ENCODE measurements around the gene PTPRK. TPM values are rescaled to one million over a fixed set of nuclear protein-coding genes. Genes with fewer than 3 reads are reported as not detected.

PTPRK gene
- polyA plus RNA-seq, 1 donor (not counting 4 experiments of a cell fraction or from before 2014, with no cell fraction given) = 52.7 TPM

DNA sequence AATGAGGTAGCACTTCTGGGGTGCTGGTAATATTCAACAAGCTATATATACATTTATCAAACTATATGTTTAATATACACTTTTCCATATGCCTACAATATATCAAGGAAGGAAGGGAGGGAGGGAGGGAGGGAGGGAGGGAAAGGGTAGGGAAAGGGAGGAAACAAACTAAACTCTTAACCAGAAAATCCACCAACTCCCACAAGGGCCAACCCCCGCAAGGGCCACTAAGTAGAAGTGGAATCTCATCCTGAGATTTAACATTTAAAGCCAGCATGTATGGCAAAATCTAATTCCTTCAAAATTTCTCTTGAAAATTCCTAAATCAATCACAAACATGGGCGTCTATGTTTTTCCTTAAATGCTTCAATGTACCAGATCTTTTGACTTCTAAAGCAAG is 320.9 kb downstream of the PTPRK start:
- no peak overlapping the region for H3K4me2 ChIP-seq (ENCODE audit: control insufficient read depth, extremely low read depth, insufficient read depth, low read depth, low read length)
- TF ChIP-seq, protein P1, sequence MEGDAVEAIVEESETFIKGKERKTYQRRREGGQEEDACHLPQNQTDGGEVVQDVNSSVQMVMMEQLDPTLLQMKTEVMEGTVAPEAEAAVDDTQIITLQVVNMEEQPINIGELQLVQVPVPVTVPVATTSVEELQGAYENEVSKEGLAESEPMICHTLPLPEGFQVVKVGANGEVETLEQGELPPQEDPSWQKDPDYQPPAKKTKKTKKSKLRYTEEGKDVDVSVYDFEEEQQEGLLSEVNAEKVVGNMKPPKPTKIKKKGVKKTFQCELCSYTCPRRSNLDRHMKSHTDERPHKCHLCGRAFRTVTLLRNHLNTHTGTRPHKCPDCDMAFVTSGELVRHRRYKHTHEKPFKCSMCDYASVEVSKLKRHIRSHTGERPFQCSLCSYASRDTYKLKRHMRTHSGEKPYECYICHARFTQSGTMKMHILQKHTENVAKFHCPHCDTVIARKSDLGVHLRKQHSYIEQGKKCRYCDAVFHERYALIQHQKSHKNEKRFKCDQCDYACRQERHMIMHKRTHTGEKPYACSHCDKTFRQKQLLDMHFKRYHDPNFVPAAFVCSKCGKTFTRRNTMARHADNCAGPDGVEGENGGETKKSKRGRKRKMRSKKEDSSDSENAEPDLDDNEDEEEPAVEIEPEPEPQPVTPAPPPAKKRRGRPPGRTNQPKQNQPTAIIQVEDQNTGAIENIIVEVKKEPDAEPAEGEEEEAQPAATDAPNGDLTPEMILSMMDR (optimal IDR thresholded peaks at IDR 0.05 in 1 of 3, IDR thresholded peaks at IDR 0.05 in 1 of 3, conservative IDR thresholded peaks at IDR 0.05 in 1 of 3; ENCODE audit: extremely low read depth in 1 of 3, insufficient read depth in 2 of 3, low read length in 3 of 3) = no peak
- TF ChIP-seq EZH2 (IDR thresholded peaks at IDR 0.05; ENCODE audit: low read length) = no peak
- no peak overlapping the region for H2AFZ ChIP-seq (ENCODE audit: control insufficient read depth, low read length)
- no peaks in the 10 kb centered on the region for H3K4me1 ChIP-seq (ENCODE audit: control insufficient read depth, extremely low read depth, insufficient read depth, low read length)
- H3K36me3 ChIP-seq (ENCODE audit: control insufficient read depth in 2 of 2, extremely low read depth in 1 of 2, insufficient read depth in 2 of 2, low read length in 2 of 2) = no peaks in the 10 kb centered on the region
- dilution Hi-C loops (cut with MboI; ENCODE audit: extremely low pct_ligation_motif_present, low sequenced_read_pairs) = no loop called here
- H4K20me1 ChIP-seq (ENCODE audit: control insufficient read depth, extremely low read depth, insufficient read depth, low read length) = no peaks in the 10 kb centered on the region
- DNase-seq (ENCODE audit: low read depth, low spot score) (no peak), FAIRE-seq (no peak)
- H3K9ac ChIP-seq (ENCODE audit: control insufficient read depth, extremely low read depth, insufficient read depth, low read length) = no peak overlapping the region
- H3K27ac ChIP-seq (ENCODE audit: control insufficient read depth, insufficient read depth, low read length) = no peak overlapping the region
- H3K9me3 ChIP-seq (ENCODE audit: control insufficient read depth, low read depth, low read length) = no peaks in the 10 kb centered on the region
- H3K4me3 ChIP-seq (ENCODE audit: control insufficient read depth in 2 of 3, extremely low read depth in 1 of 3, insufficient read depth in 2 of 3, low read depth in 1 of 3, low read length in 3 of 3) = no peak overlapping the region
- H3K79me2 ChIP-seq (ENCODE audit: control insufficient read depth, insufficient read depth, low read length) = peaks cover 14% of the 10 kb centered on the region
- no peaks in the 10 kb centered on the region for H3K27me3 ChIP-seq (ENCODE audit: control insufficient read depth, extremely low read depth, insufficient read depth, low read length)
- no peaks in the 10 kb centered on the region for H3K9me1 ChIP-seq (ENCODE audit: control insufficient read depth, extremely low read depth, insufficient read depth, low read length)

GRCh38 chr6:128192972-128193371 is 327.4 kb downstream of the PTPRK start:
- dilution Hi-C loops (cut with MboI; ENCODE audit: extremely low pct_ligation_motif_present, low sequenced_read_pairs) = no loop called here
- H3K36me3 ChIP-seq (ENCODE audit: control insufficient read depth in 2 of 2, extremely low read depth in 1 of 2, insufficient read depth in 2 of 2, low read length in 2 of 2) = peaks cover 0 to 2% of the 10 kb centered on the region in 2 experiments
- H3K4me2 ChIP-seq (ENCODE audit: control insufficient read depth, extremely low read depth, insufficient read depth, low read depth, low read length) = no peak overlapping the region
- peaks cover 3% of the 10 kb centered on the region for H3K79me2 ChIP-seq (ENCODE audit: control insufficient read depth, insufficient read depth, low read length)
- H3K9ac ChIP-seq (ENCODE audit: control insufficient read depth, extremely low read depth, insufficient read depth, low read length) = no peak overlapping the region
- H4K20me1 ChIP-seq (ENCODE audit: control insufficient read depth, extremely low read depth, insufficient read depth, low read length) = no peaks in the 10 kb centered on the region
- no peak overlapping the region for H2AFZ ChIP-seq (ENCODE audit: control insufficient read depth, low read length)
- TF ChIP-seq, protein P1 (optimal IDR thresholded peaks at IDR 0.05 in 1 of 3, IDR thresholded peaks at IDR 0.05 in 1 of 3, conservative IDR thresholded peaks at IDR 0.05 in 1 of 3; ENCODE audit: extremely low read depth in 1 of 3, insufficient read depth in 2 of 3, low read length in 3 of 3) = no peak
- TF ChIP-seq EZH2 (IDR thresholded peaks at IDR 0.05; ENCODE audit: low read length) = no peak
- H3K27me3 ChIP-seq (ENCODE audit: control insufficient read depth, extremely low read depth, insufficient read depth, low read length) = no peaks in the 10 kb centered on the region
- peaks cover 2% of the 10 kb centered on the region for H3K4me1 ChIP-seq (ENCODE audit: control insufficient read depth, extremely low read depth, insufficient read depth, low read length)
- H3K27ac ChIP-seq (ENCODE audit: control insufficient read depth, insufficient read depth, low read length) = no peak overlapping the region
- H3K9me1 ChIP-seq (ENCODE audit: control insufficient read depth, extremely low read depth, insufficient read depth, low read length) = no peaks in the 10 kb centered on the region
- no peak overlapping the region for H3K4me3 ChIP-seq (ENCODE audit: control insufficient read depth in 2 of 3, extremely low read depth in 1 of 3, insufficient read depth in 2 of 3, low read depth in 1 of 3, low read length in 3 of 3)
- FAIRE-seq (no peak), DNase-seq (ENCODE audit: low read depth, low spot score) (no peak)
- no peaks in the 10 kb centered on the region for H3K9me3 ChIP-seq (ENCODE audit: control insufficient read depth, low read depth, low read length)

Data from keratinocyte (primary cell).